HG03108 (cell line): ENCODE results near the gene AKAP13.

ENCODE experiments used
- ATAC-seq: cut with Tn5 transposase; IDR thresholded peaks from one replicate; pipeline ENCODE4 v1.9.1; 2021; ENCODE audit warnings: moderate library complexity; ENCODE audit not compliant: unreplicated experiment

The AKAP13 gene

DNA sequence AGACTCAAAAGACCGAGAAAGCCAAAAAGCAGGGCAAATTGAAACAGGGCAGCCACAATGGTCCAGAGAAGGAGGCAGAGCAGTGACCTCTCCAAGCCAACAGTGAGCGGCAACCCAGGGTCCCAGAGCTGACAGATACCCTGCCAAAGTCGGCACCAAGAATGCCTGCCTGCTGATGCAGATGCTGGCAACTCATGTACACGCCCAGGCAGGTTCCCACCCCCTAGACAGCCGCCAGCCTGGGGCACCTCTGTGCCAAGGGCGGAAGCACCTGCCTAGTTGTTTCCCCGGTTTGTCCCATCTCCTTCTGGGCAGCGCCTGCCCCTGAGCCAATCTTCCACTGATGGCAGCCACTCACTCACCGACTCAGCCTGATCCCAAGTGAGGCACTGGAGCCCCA, 392.3 kb downstream of the AKAP13 start:
- no peak for ATAC-seq

DNA sequence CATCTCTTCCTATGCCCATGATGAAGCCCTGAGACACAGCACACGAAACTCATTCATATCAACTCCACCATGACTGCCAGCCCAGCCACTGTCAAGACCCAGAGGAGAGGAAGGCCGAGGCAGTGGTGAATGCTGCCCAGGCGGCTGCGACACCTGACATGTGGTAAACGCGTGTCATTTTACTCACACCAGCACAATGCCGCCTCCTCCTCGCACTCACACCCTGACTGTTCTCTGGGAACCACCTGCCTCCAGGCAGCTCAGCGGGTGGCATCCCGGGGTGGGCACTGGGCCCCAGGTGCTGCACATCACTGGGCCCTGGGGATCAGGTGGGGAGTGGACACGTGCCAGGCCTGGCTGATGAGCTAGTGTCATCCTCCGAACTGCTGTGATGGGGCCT, 392.8 kb downstream of the AKAP13 start:
- ATAC-seq = no peak

DNA sequence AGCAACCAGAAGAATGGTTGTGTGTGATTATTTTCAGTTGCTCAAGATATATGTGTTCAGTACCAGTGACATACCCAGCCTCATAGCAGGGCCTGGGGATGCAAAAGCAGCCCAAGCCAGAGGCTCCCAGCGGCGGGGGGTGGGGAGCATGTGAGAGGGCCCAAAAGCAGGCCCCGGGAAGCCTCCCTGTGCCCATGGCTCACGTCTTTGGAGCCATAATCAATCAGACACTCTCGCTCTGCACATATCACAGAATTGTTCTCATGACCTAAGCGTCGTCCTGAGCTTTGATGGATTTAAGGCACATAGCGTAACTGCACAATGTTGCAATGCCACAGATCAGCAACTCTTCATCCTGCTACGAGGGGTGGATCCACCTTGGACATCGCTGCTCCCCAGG, 393.6 kb downstream of the AKAP13 start:
- ATAC-seq = no peak

DNA sequence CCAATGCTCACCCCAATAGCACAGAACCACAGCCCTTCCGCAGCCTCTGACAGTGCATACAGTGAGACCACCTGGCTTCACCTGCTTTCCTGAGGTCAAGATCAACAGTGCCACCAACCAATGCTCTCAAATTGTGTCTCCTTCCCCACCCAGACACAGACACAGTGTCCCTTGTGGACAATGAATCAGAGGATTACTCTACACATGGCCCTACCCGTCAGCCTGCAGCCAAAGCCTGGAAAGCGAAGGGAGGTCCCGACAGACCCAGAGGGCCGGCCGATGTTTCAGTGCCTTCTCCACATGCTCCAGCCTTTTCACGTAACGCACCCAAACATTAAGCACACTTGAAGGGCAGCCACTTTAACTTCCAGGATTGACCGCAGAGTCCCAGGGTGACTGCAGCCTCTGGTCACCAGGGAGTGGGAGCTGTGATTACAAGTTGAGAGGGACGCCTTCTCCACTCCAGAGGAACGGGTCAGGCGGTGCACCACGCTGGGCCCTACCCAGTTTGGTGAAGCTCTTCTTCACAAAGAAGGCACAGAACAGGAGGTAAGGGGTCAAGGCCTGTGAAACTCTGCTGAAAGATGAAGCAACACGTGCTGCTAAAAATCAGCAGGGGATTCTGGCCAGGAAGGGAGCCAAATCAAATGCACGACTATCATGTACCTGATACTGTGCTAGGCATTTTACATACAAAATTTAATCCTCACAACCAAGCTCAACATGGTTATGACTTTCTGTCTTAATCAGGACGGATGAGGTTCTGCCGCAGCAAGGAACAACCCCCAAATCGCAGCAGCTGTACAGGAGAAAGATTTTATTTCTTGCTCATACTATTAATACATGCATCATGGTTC, 397.1 kb downstream of the AKAP13 start:
- no peak for ATAC-seq

DNA sequence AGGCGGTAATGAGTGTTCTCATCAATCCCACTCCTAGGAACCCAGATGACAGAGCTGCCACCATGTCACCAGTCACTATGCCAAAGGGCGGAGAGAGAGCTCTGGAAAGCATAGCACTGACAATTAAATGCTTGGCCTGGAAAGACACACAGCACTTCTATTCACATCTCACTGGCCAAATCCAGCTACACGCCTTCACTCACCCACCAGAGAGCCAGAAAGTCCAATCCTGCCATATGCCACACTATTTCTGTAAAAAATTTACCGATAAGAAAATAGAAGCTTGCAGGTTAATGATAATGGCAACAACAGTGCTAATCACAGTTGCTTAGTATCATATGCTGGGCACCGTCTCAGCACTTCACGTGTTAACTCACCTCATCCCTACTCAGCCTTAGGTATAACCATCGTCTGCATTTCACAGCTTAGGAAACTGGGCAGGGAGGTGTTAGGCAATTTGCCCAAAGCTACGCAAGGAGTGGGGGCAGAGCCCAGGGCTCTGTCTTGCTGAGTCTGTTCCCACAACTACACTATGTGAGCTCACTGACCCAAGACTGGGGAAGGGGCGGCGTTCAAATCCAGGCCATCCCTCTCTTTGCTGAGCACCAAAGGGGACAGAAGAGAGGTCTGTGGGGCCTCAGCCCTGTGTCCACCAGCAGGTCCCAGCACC, 397.8 kb downstream of the AKAP13 start:
- ATAC-seq = no peak

DNA sequence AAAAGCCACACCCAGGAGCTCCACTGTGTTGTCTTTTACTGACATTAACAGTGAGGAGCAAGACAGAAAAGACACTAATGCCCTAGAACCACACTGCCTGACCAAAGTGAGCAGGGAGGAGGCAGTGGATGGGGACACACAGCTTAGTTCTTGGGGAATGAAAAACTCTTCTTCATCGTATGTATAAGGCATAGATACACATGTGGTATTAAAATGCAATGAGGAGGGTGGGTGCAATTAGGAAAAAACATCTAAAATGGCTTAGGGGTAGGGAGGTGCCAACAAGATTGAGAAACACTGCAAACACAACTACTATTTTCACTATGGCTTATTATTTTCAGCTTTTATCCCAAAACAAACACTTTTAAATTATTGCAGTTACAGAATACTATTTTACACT, 398.8 kb downstream of the AKAP13 start:
- ATAC-seq = no peak

DNA sequence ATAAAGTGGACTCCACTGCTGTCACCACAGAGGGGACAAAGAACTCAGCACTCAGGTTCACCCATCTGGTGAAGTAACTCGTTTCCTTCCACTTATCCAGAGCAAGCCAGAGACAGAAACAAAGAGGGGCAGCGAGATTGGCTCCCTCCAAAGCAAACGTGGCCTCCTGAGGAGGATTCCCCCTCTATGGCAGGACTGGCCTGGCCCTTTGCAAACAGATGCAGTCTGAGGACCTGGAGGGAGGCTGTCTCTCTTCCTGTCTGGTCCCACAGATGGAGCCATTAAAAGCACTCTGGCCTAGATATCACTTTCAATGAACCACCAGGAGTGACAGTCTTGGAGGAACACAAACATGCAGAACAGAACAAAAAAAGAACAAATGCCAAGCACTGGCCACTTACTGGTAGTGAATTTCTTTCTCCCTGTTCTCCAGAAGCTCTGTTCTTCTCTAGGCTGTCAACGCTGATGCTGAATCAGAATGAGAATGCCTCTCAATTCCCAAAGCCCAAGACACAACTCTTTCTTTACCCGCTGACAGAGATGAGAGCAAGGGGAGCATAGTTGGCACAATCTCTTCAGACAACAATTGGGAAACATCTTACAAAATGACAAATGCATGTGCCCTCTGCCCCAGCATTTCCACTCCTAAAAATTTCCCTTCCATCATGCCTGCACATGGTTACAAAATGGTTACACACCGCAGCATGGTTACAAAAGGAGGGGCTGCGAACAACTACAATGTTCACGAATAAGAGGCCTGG, 400.0 kb downstream of the AKAP13 start:
- ATAC-seq = no peak

DNA sequence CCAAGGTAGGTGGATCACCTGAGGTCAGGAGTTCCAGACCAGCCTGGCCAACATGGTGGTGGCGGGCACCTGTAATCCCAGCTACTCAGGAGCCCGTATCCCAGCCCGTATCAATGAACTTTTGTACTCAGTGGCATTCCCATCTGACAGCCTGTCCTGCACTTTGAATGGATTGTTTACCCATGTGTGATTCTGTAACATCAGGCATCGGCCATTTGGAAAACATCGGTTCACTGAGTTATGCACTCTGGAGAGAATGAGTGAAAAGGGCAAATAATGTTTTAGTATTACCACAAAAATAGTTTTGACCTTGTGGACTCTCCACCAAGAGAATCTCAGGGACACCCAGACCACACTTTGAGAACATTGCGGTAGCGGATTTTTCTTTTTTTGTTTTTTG, 400.7 kb downstream of the AKAP13 start:
- ATAC-seq = no peak

DNA sequence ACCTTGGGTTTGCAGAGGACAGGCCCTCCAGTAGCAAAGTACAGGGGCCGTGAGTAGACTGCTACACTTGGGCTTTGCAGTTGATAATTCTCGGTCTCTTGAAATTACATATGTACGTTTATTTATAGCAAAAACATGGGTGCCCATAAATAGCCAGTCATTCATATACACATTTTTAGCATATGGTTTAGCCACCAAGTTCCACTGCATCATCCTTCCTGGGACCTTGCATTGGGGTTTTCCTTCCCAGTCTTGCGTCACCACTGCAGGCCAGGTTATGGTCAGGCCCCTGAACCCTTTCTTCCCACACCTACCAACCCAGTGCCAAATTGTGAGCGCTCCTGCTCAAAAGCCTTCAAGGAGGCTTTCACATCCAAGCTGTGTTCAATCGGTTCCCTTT, 401.7 kb downstream of the AKAP13 start:
- ATAC-seq = no peak

DNA sequence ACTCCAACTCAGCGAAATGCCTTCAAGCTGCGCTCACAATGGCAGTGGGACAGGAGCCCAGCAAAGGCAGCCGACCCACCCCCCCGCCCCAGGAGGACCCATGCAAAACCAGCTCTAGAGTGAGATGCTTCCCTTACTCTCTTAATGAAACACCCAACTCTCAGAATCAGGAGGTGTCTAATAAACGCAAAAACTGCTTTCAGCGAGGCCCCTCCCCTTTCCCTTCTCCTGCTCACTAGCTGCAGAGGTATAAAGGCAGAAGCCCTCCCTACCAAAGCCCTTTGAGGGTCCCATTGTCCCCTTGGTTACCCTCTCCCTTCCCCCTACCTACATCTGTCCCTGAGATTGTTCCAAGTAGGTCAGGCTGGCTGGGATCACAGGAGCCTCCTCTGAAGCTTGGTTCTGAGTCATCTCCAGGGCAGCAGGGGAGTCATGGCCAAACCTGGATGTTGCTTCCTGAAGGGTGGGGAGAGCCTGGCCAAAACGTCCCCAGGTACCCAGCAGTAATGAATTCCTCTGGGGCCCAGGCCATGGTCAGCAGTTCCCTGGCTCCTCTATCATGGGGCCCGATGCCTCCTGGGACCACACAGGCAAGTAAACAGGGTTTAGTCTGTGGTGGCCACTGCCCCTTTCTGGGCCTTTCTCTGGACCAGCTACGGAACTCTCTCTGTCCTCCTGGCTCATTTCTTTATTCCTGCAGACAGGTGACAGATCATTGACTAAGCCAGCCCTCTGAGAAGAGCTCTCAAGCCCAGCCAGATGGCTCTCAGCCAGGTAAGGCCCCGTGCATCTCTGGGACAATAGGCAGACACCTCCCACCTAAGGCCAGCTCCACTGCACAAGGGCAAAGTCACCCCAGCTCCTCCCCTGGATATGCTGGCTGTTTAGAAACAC, 405.7 kb downstream of the AKAP13 start:
- ATAC-seq = no peak

DNA sequence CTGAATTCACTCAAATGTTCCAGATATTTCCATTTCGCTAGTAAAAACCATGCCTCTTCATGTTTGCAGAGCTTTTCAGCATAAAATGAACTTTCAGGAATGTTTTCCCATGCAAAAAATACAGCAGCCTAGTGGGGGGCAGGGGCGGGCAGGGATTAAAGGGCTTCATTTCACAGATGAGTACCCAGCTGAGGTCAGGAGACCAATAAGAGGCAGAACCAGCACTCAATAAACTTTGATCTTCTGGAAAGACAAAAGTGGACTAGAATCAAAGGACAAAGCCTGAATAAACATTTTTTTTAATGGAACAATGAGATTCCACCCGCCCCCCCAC, 406.3 kb downstream of the AKAP13 start:
- no peak for ATAC-seq

DNA sequence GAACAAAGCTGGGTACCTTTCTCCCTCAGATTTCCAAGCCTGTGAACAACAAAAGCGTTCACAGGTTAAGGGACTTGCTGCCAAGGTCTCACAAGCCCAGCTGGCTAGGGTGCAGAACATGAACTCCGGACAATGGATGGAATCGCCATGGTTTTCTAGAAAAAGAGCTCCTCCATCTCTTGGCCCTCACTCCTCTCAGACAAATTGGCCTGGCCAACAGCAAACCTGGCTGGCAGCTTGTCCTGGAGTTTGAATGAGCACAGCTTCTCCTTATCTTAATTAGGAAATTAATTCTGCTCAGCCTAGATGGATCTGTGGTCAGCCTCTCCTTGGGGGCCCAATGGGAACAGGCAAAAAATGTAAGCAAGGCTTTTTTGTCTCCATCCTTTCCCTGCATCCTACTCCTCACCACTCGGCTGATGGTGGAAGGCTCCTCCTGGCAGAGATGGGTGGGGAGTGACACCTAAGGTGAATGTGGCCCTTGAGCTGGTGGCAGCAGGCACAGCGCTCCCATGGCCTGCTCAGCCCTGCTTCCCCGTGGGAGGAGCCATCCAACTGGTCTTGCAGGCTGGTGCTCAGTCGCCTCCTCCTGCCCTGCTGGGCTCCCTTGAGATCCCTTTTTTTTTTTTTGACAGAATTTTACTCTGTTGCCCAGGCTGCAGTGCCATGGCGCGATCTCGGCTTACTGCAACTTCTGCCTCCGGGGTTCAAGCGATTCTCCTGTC, 408.5 kb downstream of the AKAP13 start:
- no peak for ATAC-seq

DNA sequence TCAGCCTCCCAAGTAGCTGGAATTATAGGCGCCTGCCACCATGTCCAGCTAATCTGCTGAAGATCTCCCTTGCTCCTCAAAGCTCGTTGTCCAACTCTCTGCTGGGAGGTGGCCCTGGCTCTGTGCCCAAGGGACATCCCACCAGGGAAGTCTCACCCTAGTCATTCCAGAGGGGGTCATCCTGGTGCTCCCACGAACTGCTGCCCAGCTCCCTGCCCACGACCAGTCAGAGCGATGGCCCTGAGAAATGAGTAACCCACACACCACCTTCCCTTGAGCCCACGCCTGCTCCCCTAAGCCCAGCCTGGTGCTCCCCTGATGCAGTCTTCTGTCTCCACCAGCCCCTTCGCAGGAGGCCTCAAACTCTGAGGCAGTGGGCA, 409.1 kb downstream of the AKAP13 start:
- no peak for ATAC-seq

DNA sequence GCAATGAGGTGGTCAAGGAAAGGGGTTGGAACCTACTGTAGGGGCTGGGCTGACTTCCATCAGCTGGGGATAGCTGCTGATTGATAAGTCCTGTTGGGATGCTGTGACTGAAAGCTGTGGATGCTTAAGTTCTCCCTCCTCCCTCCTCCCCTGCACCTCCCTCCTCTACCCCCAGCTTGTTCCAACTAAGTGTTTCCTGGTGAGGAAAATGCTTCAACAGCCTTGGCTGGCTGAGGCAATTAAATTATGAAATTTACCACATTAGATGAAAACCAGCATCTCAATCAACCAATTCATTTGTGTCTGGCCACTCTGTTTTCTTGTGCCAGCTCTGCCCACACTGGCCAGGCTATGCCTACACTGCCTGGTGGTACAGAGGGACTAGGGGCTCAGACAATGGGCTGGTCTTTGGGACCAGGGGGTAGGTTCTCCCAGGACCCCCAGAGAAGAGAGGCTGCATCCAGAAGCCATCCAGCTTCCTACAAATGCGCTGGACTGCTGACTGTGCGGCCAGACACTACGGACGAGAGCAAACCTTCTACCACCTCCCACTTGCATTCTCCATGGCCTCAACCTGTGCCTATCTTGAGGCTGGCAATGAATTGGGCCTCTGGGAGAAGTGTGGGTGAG, 411.8 kb downstream of the AKAP13 start:
- ATAC-seq = no peak

DNA sequence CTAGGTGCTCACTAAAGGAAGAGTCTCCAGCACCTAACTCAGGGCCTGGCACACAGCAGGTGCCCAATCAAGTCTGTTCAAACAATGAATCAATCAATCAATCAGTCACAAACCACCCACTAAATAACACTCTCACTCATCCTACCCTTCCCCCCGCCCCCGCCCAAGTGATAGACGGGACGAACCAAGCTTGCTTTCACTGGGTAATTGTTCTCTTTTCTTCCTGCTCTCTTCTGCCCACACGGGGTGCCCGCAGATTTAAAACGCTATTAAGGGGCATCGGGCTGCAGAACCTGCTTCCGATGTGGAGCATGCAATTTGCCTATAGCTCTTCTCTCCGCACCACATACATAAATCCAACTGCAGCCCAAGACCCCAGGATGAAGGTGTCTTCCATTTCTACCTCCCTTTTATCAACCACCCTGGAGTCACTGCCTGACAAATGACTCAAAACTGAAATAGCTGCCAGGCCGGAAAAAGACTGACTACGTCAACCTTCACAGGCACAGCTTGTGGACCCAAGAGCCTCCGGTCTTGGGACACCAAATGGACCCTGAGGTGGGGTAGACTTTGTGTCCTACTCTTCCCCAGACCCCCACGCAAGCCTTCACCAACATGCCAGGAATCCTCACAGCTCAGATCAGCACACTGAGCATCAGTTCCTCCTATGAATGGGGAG, 412.6 kb downstream of the AKAP13 start:
- no peak for ATAC-seq

DNA sequence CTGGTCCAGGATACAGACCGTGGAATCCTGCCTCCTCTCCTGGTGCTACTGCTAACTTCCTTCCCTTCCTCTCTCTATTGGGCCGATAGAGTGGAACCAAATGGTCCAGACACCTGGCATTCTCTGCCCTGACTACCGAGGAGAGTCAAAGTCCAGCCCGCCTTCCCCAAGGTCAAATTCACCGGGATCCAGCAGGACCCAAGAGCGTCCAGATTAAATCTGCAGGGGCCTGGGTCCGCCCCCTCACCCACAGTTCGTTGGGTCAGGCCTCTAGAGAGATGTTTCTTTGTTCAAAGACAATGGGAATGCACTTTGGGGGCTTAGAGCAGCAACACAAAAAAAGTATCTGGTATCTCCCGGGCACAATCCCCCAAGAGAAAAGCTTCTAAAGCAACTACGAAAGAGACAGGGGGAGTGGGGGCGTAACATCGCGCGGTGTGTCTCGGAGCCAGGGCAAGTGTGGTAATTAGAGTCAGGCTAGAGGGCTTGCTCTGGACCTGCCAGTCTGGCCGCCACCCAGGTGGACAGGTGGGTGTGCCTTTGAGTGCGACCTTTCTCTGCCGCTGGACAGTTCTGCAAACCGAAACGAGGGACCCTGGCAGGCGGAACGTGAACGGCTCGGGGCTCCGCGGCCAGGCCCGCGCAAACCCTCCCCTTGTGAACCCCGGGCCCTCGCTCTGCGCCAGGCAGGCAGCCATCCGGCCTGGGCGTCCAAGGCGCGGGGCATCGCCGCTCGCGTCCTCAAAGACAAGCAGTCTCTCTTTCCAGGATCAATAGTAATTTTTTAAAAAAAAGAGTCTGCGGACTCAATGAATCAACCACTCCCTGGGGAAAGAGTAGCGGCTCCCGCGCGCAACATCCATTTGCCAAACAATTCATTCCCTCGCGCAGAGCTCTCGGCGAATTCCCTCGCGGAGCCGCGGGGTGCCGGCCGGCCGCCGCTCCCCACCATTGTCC, 413.5 kb downstream of the AKAP13 start:
- peak; percentile 27 for ATAC-seq

DNA sequence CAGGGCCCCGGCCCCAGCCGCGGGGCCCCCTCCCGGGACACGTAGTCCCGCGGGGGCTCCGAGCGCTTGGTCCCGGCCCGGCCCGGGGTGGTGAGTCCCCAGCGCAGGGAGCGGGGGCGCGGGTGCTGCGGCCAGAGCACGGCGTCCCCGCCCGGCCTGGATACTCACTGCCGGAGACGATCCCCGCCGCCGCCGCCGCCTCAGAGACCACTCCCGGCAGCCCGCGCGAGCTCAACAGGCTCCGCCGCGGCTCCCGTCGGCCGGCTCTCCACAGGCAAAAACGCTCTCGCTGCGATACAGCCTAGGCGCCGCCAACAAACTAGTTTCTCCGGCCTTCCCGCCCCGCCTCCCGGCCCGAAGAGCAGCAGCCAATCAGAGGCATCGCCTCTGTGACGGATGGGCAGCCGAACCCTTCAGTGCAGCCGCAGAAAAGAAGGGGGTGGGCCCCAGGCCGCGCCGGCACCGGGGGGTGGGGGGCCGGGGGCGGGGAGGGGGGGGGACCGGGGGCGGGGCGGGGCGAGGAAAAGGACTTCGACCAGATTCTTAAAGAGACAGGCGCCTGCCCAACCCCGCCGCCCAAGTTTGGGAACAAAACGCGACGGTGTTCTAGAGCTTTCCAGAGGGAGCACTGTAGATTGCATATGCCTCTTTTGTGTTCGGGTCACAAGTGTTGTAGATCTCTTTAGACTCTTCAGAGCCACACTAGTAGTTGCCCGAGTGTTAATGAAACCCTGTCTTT, 414.4 kb downstream of the AKAP13 start, which contains the start of gene KLHL25:
Gene KLHL25, minus strand, starts transcription at position 328 of the 739 bp plus-strand sequence. CDS start 25,115 bp downstream, outside the sequence.
- ATAC-seq = peak; percentile 99
